Type B pancreatic cell (in vitro differentiated cells): ENCODE data around the gene DGKI. TPM values are rescaled to one million over a fixed set of nuclear protein-coding genes. Genes with fewer than 3 reads are reported as not detected.

Source experiments
- DNase-seq: peaks from one replicate; pipeline ENCODE4 v3.0.0; 2021; ENCODE audit warnings: mixed read lengths; ENCODE audit not compliant: unreplicated experiment; ENCODE audit errors: extremely low spot score
- H3K27ac Mint-ChIP-seq: 2 replicates; pipeline ENCODE4 v1.8.0; 2021; ENCODE audit warnings: mild to moderate bottlenecking, mixed read lengths
- H3K27me3 Mint-ChIP-seq: 2 replicates; pipeline ENCODE4 v1.8.0; 2021; ENCODE audit warnings: mixed read lengths
- H3K36me3 Mint-ChIP-seq: 2 replicates; pipeline ENCODE4 v1.8.0; 2021; ENCODE audit warnings: mixed read lengths
- H3K4me1 Mint-ChIP-seq: one replicate; pipeline ENCODE4 v1.8.0; 2021; ENCODE audit warnings: mixed read lengths; ENCODE audit not compliant: unreplicated experiment
- H3K4me3 Mint-ChIP-seq: 2 replicates; pipeline ENCODE4 v1.8.0; 2021; ENCODE audit warnings: mild to moderate bottlenecking, mixed read lengths
- H3K9me3 Mint-ChIP-seq: 2 replicates; pipeline ENCODE4 v1.8.0; 2021; ENCODE audit warnings: mixed read lengths
- total RNA-seq: library from RNA; stranded (reverse); gene quantifications from 2 replicates; pipeline ENCODE4 v1.2.1, GENCODE V29; 2021; ENCODE audit warnings: low replicate concordance
- TF ChIP-seq, protein P1 (sequence below): fragments of 200-600 bp; sonication (generic); conservative IDR thresholded peaks from 2 replicates; pipeline ENCODE4 v1.5.0; 2021; ENCODE audit warnings: antibody characterized with exemption, mild to moderate bottlenecking

The DGKI gene
- total RNA-seq, 1 donor from 2014 or later, result 2.8 TPM

DNA sequence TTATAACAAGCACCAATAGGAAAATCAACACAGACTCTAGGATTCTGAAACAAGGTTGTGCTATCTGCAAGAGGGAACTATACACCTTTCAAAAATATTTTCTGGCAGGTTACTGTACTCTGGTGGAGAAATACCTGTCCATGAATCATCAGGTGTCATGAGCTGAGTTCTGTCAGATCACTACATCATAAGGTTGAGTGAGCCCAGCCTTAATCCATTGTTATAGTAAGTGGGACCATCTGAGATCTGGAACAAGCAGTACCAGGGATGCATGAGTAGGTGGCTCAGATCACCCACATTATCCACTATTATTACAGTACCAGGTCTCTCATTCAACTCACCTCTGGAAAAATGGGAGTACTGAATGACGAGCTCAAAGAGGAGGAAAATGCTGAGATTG lies 212.4 kb downstream of the DGKI start:
- no peak overlapping the region for H3K4me3 Mint-ChIP-seq
- no peaks in the 10 kb centered on the region for H3K27me3 Mint-ChIP-seq
- TF ChIP-seq, protein P1, sequence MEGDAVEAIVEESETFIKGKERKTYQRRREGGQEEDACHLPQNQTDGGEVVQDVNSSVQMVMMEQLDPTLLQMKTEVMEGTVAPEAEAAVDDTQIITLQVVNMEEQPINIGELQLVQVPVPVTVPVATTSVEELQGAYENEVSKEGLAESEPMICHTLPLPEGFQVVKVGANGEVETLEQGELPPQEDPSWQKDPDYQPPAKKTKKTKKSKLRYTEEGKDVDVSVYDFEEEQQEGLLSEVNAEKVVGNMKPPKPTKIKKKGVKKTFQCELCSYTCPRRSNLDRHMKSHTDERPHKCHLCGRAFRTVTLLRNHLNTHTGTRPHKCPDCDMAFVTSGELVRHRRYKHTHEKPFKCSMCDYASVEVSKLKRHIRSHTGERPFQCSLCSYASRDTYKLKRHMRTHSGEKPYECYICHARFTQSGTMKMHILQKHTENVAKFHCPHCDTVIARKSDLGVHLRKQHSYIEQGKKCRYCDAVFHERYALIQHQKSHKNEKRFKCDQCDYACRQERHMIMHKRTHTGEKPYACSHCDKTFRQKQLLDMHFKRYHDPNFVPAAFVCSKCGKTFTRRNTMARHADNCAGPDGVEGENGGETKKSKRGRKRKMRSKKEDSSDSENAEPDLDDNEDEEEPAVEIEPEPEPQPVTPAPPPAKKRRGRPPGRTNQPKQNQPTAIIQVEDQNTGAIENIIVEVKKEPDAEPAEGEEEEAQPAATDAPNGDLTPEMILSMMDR, result no peak
- no peak overlapping the region for H3K27ac Mint-ChIP-seq
- no peaks in the 10 kb centered on the region for H3K4me1 Mint-ChIP-seq
- DNase-seq, result no peak
- no peaks in the 10 kb centered on the region for H3K36me3 Mint-ChIP-seq
- H3K9me3 Mint-ChIP-seq, result no peaks in the 10 kb centered on the region

DNA sequence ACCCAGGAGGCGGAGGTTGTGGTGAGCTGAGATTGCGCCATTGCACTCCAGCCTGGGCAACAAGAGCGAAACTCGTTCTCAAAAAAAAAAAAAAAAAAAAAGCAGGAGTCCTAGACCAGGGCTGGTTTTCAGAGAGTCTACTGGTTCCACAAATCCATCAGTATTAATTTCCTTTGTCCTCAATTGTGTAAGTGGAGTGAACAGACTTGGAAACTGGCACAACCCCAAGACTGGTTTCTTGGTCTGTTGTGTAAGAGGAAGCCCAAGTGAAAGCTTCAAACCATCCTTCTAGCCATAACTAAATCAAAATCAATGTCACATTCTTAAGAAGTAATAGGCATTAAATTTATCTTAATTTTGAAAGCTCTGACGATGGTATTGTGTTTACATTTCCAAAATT lies 213.6 kb downstream of the DGKI start:
- Mint-ChIP-seq H3K4me3 (no peak overlapping the region), H3K27me3 (no peaks in the 10 kb centered on the region), H3K27ac (no peak overlapping the region), H3K36me3 (no peaks in the 10 kb centered on the region), H3K9me3 (no peaks in the 10 kb centered on the region), H3K4me1 (no peaks in the 10 kb centered on the region)
- DNase-seq, result no peak
- TF ChIP-seq, protein P1, result no peak

DNA sequence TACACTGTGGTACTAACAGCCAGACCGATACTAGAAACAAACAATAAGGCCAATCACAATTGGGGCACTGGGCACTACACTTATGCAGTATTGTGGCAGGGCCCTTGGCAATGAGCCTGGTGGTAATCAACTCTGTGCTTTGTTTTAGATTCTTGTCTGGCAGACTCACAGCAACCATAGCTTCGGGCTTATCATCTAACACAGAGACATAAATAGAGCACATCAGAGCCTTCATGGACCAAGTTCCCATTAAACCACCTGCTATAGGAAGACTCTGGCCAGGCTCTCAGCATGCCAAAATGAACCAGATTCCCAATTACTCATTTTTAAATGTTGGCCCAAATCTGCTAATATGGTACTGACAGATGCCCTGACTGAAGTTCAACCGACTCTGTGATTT lies 218.6 kb downstream of the DGKI start:
- Mint-ChIP-seq H3K4me1 (peaks cover 5% of the 10 kb centered on the region), H3K27me3 (peaks cover 5% of the 10 kb centered on the region)

DNA sequence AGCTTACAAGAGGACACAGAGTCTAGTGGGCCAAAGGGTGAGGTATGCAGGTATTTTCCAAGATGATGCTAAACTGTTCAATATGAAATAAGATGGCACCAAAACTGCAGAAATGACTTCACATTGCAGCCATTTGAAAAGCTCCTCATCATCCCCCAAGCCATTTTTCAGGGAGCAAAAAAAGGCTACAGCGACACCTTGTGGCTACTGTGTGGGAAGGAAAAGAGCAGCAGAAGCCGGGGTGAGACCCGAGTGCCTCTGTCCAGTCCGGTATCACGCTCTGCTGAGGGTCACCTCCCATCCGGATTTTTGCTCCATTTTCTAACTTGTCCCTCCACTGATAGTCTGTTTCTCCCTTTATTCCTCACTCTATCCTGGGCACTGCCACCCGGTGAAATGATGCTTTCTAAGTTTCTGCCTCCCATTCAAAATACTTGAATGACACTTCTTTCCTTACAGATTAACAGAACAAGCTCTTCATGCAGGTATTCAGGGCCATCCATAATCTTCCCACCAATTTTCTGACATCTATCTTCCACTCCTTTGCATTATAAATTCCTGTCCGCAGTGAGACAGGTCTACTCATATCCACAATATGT lies 220.2 kb downstream of the DGKI start:
- peaks cover 5% of the 10 kb centered on the region for H3K4me1 Mint-ChIP-seq
- H3K36me3 Mint-ChIP-seq, result peaks cover 4% of the 10 kb centered on the region
- TF ChIP-seq, protein P1, result peak; percentile 89
- peaks cover 5% of the 10 kb centered on the region for H3K27me3 Mint-ChIP-seq
- no peak overlapping the region for H3K27ac Mint-ChIP-seq
- no peak for DNase-seq
- H3K4me3 Mint-ChIP-seq, result no peak overlapping the region
- peaks cover 5% of the 10 kb centered on the region for H3K9me3 Mint-ChIP-seq

More for the DNA sequence above, 218.6 kb downstream of the DGKI start:
- DNase-seq, result no peak
- Mint-ChIP-seq H3K9me3 (peaks cover 5% of the 10 kb centered on the region), H3K27ac (no peak overlapping the region), H3K36me3 (peaks cover 4% of the 10 kb centered on the region), H3K4me3 (no peak overlapping the region)
- TF ChIP-seq, protein P1, result no peak

DNA sequence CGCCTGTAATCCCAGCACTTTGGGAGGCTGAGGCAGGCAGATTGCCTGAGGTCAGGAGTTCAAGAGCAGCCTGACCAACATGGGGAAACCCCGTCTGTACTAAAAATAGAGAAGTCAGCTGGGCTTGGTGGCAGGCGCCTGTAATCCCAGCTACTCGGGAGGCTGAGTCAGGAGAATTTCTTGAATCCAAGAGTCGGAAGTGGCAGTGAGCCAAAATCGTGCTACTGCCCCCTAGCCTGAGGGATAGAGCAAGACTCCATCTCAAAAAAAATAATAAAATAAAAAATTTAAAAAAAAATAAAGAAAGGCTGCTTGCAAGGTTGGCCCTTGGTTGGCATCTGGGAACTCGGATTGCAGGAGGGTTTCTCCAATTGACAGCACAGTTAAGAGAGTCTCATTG lies 221.6 kb downstream of the DGKI start:
- H3K4me3 Mint-ChIP-seq, result no peak overlapping the region
- H3K27me3 Mint-ChIP-seq, result peaks cover 5% of the 10 kb centered on the region
- peaks cover 5% of the 10 kb centered on the region for H3K9me3 Mint-ChIP-seq
- TF ChIP-seq, protein P1, result no peak
- peaks cover 5% of the 10 kb centered on the region for H3K4me1 Mint-ChIP-seq
- no peak for DNase-seq
- H3K27ac Mint-ChIP-seq, result peak overlapping the region; percentile 57
- peaks cover 4% of the 10 kb centered on the region for H3K36me3 Mint-ChIP-seq

DNA sequence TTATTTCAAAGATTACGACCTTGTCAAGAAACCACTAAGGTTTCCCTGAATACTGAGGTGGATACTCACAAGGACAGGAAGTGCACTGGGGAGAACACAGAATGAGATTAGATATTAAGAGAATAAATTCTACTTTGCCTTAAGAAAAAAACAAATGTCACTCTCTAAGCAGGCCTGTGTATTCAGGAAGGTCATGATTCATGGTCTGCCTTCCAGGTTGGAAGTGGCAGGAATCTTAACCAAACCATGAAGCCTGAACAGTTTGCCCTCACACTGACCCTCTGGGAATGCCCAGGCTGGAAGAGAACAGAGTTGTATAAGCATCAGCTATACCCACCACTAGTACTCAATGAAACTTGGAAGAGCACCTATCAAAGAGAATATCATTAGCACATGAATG lies 227.6 kb downstream of the DGKI start:
- Mint-ChIP-seq H3K27me3 (peaks cover 4% of the 10 kb centered on the region), H3K9me3 (no peaks in the 10 kb centered on the region), H3K36me3 (no peaks in the 10 kb centered on the region), H3K4me1 (no peaks in the 10 kb centered on the region), H3K27ac (no peak overlapping the region), H3K4me3 (no peak overlapping the region)
- TF ChIP-seq, protein P1, result no peak
- DNase-seq, result no peak
